B cell (primary cell): Measurements from ENCODE around the gene USP28. TPM values are rescaled to one million over a fixed set of nuclear protein-coding genes. Genes with fewer than 3 reads are reported as not detected.

Experiments
- ATAC-seq: fragments of 200-7000 bp; cut with Tn5 transposase; one replicate; pipeline ENCODE4 v1.10.0; 2021; ENCODE audit warnings: low read depth, mild to moderate bottlenecking, moderate number of reproducible peaks, moderate library complexity
- CTCF ChIA-PET: fragments of 350-600 bp; sonication (Branson Sonifier 250); formaldehyde crosslinking; loops from one replicate; lab custom pipeline; 2021; ENCODE audit warnings: antibody characterized with exemption, inconsistent platforms; lab: Charles Lee
- POLR2A ChIA-PET: fragments of 350-600 bp; sonication (Branson Sonifier 250); formaldehyde crosslinking; loops from one replicate; lab custom pipeline; 2021; ENCODE audit warnings: antibody characterized with exemption; lab: Charles Lee
- DNase-seq: peaks from one replicate; pipeline ENCODE4 v3.0.0; 2013
- H2AFZ ChIP-seq: 2 replicates; pipeline ENCODE4 v1.6.1; 2012; ENCODE audit warnings: mild to moderate bottlenecking, low read depth, low read length; ENCODE audit not compliant: insufficient read depth, poor library complexity, severe bottlenecking
- H3K27ac ChIP-seq, 2 donors: 1 replicate in 1 of 2; 2 replicates in 1 of 2; pipeline ENCODE4 v1.5.1; 2012 to 2013; ENCODE audit warnings: low read length in 2 of 2, mild to moderate bottlenecking in 2 of 2, moderate library complexity in 1 of 2
- H3K27me3 ChIP-seq, 4 experiments: fragments of 200-600 bp in 1 of 4; sonication (generic) in 1 of 4; replicated peaks in 1 of 4; 1 replicate in 2 of 4; 2 replicates in 2 of 4; pipeline versions ENCODE4 v1.6.1 to v1.7.0; 2013 to 2016; ENCODE audit warnings: low read length in 3 of 4, mild to moderate bottlenecking in 2 of 4, mixed read lengths in 1 of 4, moderate library complexity in 1 of 4; ENCODE audit not compliant: insufficient read depth in 4 of 4, control insufficient read depth in 3 of 4; ENCODE audit errors: control extremely low read depth in 1 of 4
- H3K36me3 ChIP-seq, 2 experiments: replicated peaks in 1 of 2; 1 replicate in 1 of 2; 2 replicates in 1 of 2; pipeline versions ENCODE4 v1.6.1 to v1.7.1; 2013; ENCODE audit warnings: low read length in 1 of 2; ENCODE audit not compliant: insufficient read depth in 2 of 2, control insufficient read depth in 1 of 2; ENCODE audit errors: control extremely low read depth in 1 of 2, extremely low read depth in 1 of 2
- H3K4me1 ChIP-seq, 2 donors: fragments of 200-600 bp in 1 of 2; sonication (generic) in 1 of 2; 1 replicate in 1 of 2; 2 replicates in 1 of 2; pipeline versions ENCODE4 v1.5.1 to v1.6.1; 2013 to 2017; ENCODE audit warnings: low read length in 2 of 2; ENCODE audit not compliant: control insufficient read depth in 2 of 2, insufficient read depth in 2 of 2
- H3K4me2 ChIP-seq: replicated peaks from 2 replicates; pipeline ENCODE3; 2012; ENCODE audit warnings: mild to moderate bottlenecking, low read depth, low read length; ENCODE audit not compliant: poor library complexity, severe bottlenecking
- H3K4me3 ChIP-seq, 5 experiments: fragments of 200-600 bp in 1 of 5; sonication (generic) in 1 of 5; 1 replicate in 3 of 5; 2 replicates in 2 of 5; pipeline versions ENCODE4 v1.5.1 to v1.7.0; 2011 to 2016; ENCODE audit warnings: low read length in 4 of 5, mild to moderate bottlenecking in 4 of 5, low read depth in 2 of 5, control low read depth in 1 of 5, moderate library complexity in 1 of 5; ENCODE audit not compliant: insufficient read depth in 1 of 5; ENCODE audit errors: control extremely low read depth in 1 of 5, extremely low read depth in 1 of 5
- H3K79me2 ChIP-seq: fragments of 200-600 bp; sonication (generic); one replicate; pipeline ENCODE4 v1.6.0; 2016; ENCODE audit warnings: low read length; ENCODE audit not compliant: control insufficient read depth, insufficient read depth
- H3K9ac ChIP-seq: fragments of 200-600 bp; sonication (generic); 2 replicates; pipeline ENCODE4 v1.6.1; 2017; ENCODE audit warnings: mild to moderate bottlenecking, low read length, moderate library complexity
- H3K9me3 ChIP-seq, 3 donors: one replicate each; pipeline versions ENCODE4 v1.6.1 to v1.7.1; 2013; ENCODE audit warnings: low read length in 2 of 3; ENCODE audit not compliant: control insufficient read depth in 2 of 3, insufficient read depth in 1 of 3; ENCODE audit errors: control extremely low read depth in 1 of 3
- H4K20me1 ChIP-seq: 2 replicates; pipeline ENCODE4 v1.6.0; 2012; ENCODE audit warnings: mild to moderate bottlenecking, low read length; ENCODE audit not compliant: insufficient read depth, control insufficient read depth, poor library complexity, severe bottlenecking
- H3K27ac Mint-ChIP-seq: one replicate; pipeline ENCODE4 v1.8.0; 2021; ENCODE audit warnings: mixed read lengths
- H3K27me3 Mint-ChIP-seq: one replicate; pipeline ENCODE4 v1.8.0; 2021; ENCODE audit warnings: mixed read lengths
- H3K4me1 Mint-ChIP-seq: one replicate; pipeline ENCODE4 v1.8.0; 2021; ENCODE audit warnings: mixed read lengths
- H3K4me3 Mint-ChIP-seq: one replicate; pipeline ENCODE4 v1.8.0; 2021; ENCODE audit warnings: mixed read lengths
- H3K9me3 Mint-ChIP-seq: one replicate; pipeline ENCODE4 v1.8.0; 2022; ENCODE audit warnings: mixed read lengths; ENCODE audit not compliant: insufficient read depth
- EZH2 ChIP-seq: IDR thresholded peaks from 2 replicates; pipeline ENCODE4 v1.6.1; 2012; ENCODE audit warnings: borderline replicate concordance, low read depth, mild to moderate bottlenecking, moderate library complexity, low read length; ENCODE audit not compliant: insufficient read depth, poor library complexity, severe bottlenecking
- WGBS: methylation state at CpG from one replicate; pipeline ENCODE4 v1.1.5; 2013; ENCODE audit warnings: missing lambda C conversion rate; ENCODE audit not compliant: insufficient coverage; 5-methylcytosine and 5-hydroxymethylcytosine counted together
- intact Hi-C: fragments of 100-400 bp; cut with micrococcal nuclease; formaldehyde crosslinking; loops from one replicate; pipeline ENCODE4 v1.10.0; 2022
- polyA plus RNA-seq: library from polyadenylated mRNA; depleted of rRNA; stranded (reverse); fragments of >200 nt; gene quantifications from 2 replicates; pipeline ENCODE4 v1.2.3, GENCODE V29; 2012
- total RNA-seq, 2 donors: library from RNA; stranded (reverse); fragments of 120-200 nt in 1 of 2; gene quantifications; 1 replicate in 1 of 2; 2 replicates in 1 of 2; pipeline versions ENCODE4 v1.2.3 to v1.2.4, GENCODE V29; 2013 to 2022
- TF ChIP-seq, protein P1 (sequence below): fragments of 200-600 bp; IDR thresholded peaks from one replicate; pipeline ENCODE4 v1.8.0; 2022; ENCODE audit warnings: antibody characterized with exemption, mild to moderate bottlenecking

The USP28 gene
- total and polyA plus RNA-seq, 2 donors (not counting 1 experiment from before 2014, with no cell fraction given) = 78.0 to 104 TPM

GRCh38 chr11:113873236-113873626 lies 2.1 kb downstream of the USP28 start:
- TF ChIP-seq, protein P1, sequence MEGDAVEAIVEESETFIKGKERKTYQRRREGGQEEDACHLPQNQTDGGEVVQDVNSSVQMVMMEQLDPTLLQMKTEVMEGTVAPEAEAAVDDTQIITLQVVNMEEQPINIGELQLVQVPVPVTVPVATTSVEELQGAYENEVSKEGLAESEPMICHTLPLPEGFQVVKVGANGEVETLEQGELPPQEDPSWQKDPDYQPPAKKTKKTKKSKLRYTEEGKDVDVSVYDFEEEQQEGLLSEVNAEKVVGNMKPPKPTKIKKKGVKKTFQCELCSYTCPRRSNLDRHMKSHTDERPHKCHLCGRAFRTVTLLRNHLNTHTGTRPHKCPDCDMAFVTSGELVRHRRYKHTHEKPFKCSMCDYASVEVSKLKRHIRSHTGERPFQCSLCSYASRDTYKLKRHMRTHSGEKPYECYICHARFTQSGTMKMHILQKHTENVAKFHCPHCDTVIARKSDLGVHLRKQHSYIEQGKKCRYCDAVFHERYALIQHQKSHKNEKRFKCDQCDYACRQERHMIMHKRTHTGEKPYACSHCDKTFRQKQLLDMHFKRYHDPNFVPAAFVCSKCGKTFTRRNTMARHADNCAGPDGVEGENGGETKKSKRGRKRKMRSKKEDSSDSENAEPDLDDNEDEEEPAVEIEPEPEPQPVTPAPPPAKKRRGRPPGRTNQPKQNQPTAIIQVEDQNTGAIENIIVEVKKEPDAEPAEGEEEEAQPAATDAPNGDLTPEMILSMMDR = no peak
- no peak for TF ChIP-seq EZH2
- no peak overlapping the region for H3K27ac ChIP-seq
- H3K27me3 ChIP-seq = no peaks in the 10 kb centered on the region
- H3K4me2 ChIP-seq = peak overlapping the region; percentile 44
- H4K20me1 ChIP-seq = peaks cover 43% of the 10 kb centered on the region
- peak overlapping the region in 1 of 5 experiments; percentile 38 for H3K4me3 ChIP-seq
- intact Hi-C loops = loop anchor here (10.0 kb wide), 2 partner anchors 48 to 558 kb away; partner anchors contain the start of gene TTC12
- ATAC-seq (no peak), DNase-seq (no peak)
- Mint-ChIP-seq H3K4me1 (peaks cover 64% of the 10 kb centered on the region), H3K9me3 (no peaks in the 10 kb centered on the region), H3K4me3 (peak overlapping the region; percentile 75), H3K27ac (peak overlapping the region; percentile 12), H3K27me3 (no peaks in the 10 kb centered on the region)
- peak overlapping the region; percentile 1 for H3K9ac ChIP-seq
- H3K79me2 ChIP-seq = peaks cover 58% of the 10 kb centered on the region
- H3K9me3 ChIP-seq = peaks cover 0 to 4% (median 0%) of the 10 kb centered on the region in 3 donors
- WGBS = 78% methylated on average over 5 of the region's 5 CpGs
- CTCF ChIA-PET = interaction anchor here (0.5 to 1.2 kb wide), 3 partner anchors 21 to 31 kb away, joined by 3 to 4 read pairs (median 3); no protein-coding TSS in a partner anchor
- peaks cover 34 to 51% of the 10 kb centered on the region in 2 donors for H3K4me1 ChIP-seq
- peaks cover 4 to 13% of the 10 kb centered on the region in 2 experiments for H3K36me3 ChIP-seq
- POLR2A ChIA-PET = no interaction called here
- H2AFZ ChIP-seq = no peak overlapping the region

- WGBS = 100% methylated on average over 3 of the region's 3 CpGs
- CTCF ChIA-PET = interaction anchor here (1.2 to 1.4 kb wide), 2 partner anchors 75 to 98 kb away, joined by 3 to 5 read pairs; partner anchors contain the start of gene ZW10
- Mint-ChIP-seq H3K27ac (no peak overlapping the region), H3K9me3 (no peaks in the 10 kb centered on the region), H3K27me3 (no peaks in the 10 kb centered on the region), H3K4me1 (peaks cover 64% of the 10 kb centered on the region), H3K4me3 (no peak overlapping the region)
- Histone ChIP-seq H3K9me3 (peaks cover 0 to under 1% (median 0%) of the 10 kb centered on the region in 3 donors), H2AFZ (no peak overlapping the region), H3K4me3 (no peak overlapping the region), H3K4me1 (peaks cover 29 to 39% of the 10 kb centered on the region in 2 donors), H3K36me3 (peaks cover 4 to 19% of the 10 kb centered on the region in 2 experiments), H3K4me2 (no peak overlapping the region), H3K27me3 (no peaks in the 10 kb centered on the region), H3K9ac (no peak overlapping the region), H4K20me1 (peaks cover 44% of the 10 kb centered on the region), H3K27ac (no peak overlapping the region), H3K79me2 (peaks cover 77% of the 10 kb centered on the region)
- POLR2A ChIA-PET = no interaction called here
- intact Hi-C loops = loop anchor here (10.0 kb wide), 2 partner anchors 47 to 557 kb away; partner anchors contain the start of gene TTC12
- DNase-seq = no peak
- no peak for ATAC-seq
- TF ChIP-seq, protein P1 = no peak
- no peak for TF ChIP-seq EZH2
These were observed 4.0 kb downstream of the USP28 start for GRCh38 chr11:113871336-113871735.
